ENCODE measurements around the gene CREB1.

DNA sequence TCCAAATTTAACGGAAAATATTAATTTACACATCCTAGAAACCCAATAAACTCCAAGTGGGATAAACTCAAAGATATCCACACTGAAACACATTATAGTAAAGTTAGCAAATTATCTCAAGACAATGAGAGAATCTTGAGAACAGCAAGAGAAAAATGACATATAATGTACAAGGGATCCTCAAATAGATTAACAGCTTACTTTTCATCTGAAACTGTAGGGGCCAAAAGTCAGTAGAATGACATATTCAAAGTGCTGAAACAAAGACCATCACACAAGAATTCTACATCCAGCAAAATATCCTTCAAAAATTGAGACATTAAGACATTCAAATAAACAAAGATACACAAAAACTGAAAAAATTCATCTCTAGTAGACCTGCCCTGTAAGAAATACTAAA, 114.1 kb downstream of the CREB1 start:
- TF ChIP-seq, protein P1, sequence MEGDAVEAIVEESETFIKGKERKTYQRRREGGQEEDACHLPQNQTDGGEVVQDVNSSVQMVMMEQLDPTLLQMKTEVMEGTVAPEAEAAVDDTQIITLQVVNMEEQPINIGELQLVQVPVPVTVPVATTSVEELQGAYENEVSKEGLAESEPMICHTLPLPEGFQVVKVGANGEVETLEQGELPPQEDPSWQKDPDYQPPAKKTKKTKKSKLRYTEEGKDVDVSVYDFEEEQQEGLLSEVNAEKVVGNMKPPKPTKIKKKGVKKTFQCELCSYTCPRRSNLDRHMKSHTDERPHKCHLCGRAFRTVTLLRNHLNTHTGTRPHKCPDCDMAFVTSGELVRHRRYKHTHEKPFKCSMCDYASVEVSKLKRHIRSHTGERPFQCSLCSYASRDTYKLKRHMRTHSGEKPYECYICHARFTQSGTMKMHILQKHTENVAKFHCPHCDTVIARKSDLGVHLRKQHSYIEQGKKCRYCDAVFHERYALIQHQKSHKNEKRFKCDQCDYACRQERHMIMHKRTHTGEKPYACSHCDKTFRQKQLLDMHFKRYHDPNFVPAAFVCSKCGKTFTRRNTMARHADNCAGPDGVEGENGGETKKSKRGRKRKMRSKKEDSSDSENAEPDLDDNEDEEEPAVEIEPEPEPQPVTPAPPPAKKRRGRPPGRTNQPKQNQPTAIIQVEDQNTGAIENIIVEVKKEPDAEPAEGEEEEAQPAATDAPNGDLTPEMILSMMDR (IDR thresholded peaks at IDR 0.05) = no peak
- no peak for TF ChIP-seq POLR2A (IDR thresholded peaks at IDR 0.05)
